Measurements from ENCODE around the gene YY1.

Gene YY1

GRCh38 chr14:100213956-100214769 is 24.8 kb upstream of the YY1 start:
- no peaks in the 10 kb centered on the region for H3K9me3 ChIP-seq (ENCODE audit: control insufficient read depth, low read length)
- H3K36me3 ChIP-seq (ENCODE audit: control insufficient read depth, insufficient read depth, low read length), result peaks cover 2% of the 10 kb centered on the region
- no peaks in the 10 kb centered on the region for H3K4me1 ChIP-seq (ENCODE audit: control insufficient read depth, insufficient read depth, low read length)
- WGBS, 2 experiments, result 4% methylated on average over 90 of the region's 90 CpGs
- peak overlapping the region; percentile 68 for H3K4me3 ChIP-seq (ENCODE audit: insufficient read depth, low read depth, low read length)
- peak overlapping the region; percentile 77 for H3K27ac ChIP-seq (ENCODE audit: insufficient read depth, low read depth, low read length, poor library complexity, severe bottlenecking)
- H3K27me3 ChIP-seq (ENCODE audit: control insufficient read depth, insufficient read depth, low read length, poor library complexity, severe bottlenecking), result no peaks in the 10 kb centered on the region

GRCh38 chr14:100214770-100215083 is 24.2 kb upstream of the YY1 start:
- H3K27me3 ChIP-seq (ENCODE audit: control insufficient read depth, insufficient read depth, low read length, poor library complexity, severe bottlenecking), result no peaks in the 10 kb centered on the region
- H3K4me1 ChIP-seq (ENCODE audit: control insufficient read depth, insufficient read depth, low read length), result no peaks in the 10 kb centered on the region
- H3K9me3 ChIP-seq (ENCODE audit: control insufficient read depth, low read length), result no peaks in the 10 kb centered on the region
- peak overlapping the region; percentile 40 for H3K27ac ChIP-seq (ENCODE audit: insufficient read depth, low read depth, low read length, poor library complexity, severe bottlenecking)
- peaks cover 2% of the 10 kb centered on the region for H3K36me3 ChIP-seq (ENCODE audit: control insufficient read depth, insufficient read depth, low read length)
- peak overlapping the region; percentile 68 for H3K4me3 ChIP-seq (ENCODE audit: insufficient read depth, low read depth, low read length)
- 33 to 37% methylated on average over 12 of the region's 12 CpGs for WGBS, 2 experiments

- Histone ChIP-seq H3K36me3 (ENCODE audit: control insufficient read depth, insufficient read depth, low read length) (peaks cover 2% of the 10 kb centered on the region), H3K27ac (ENCODE audit: insufficient read depth, low read depth, low read length, poor library complexity, severe bottlenecking) (no peak overlapping the region), H3K9me3 (ENCODE audit: control insufficient read depth, low read length) (no peaks in the 10 kb centered on the region), H3K4me1 (ENCODE audit: control insufficient read depth, insufficient read depth, low read length) (no peaks in the 10 kb centered on the region), H3K4me3 (ENCODE audit: insufficient read depth, low read depth, low read length) (no peak overlapping the region), H3K27me3 (ENCODE audit: control insufficient read depth, insufficient read depth, low read length, poor library complexity, severe bottlenecking) (no peaks in the 10 kb centered on the region)
- WGBS, 2 experiments, result 89 to 92% methylated on average over 12 of the region's 12 CpGs
These were observed 23.5 kb upstream of the YY1 start for GRCh38 chr14:100215330-100215885.

- Histone ChIP-seq H3K27me3 (ENCODE audit: control insufficient read depth, insufficient read depth, low read length, poor library complexity, severe bottlenecking) (no peaks in the 10 kb centered on the region), H3K4me1 (ENCODE audit: control insufficient read depth, insufficient read depth, low read length) (peaks cover 23% of the 10 kb centered on the region), H3K9me3 (ENCODE audit: control insufficient read depth, low read length) (no peaks in the 10 kb centered on the region), H3K36me3 (ENCODE audit: control insufficient read depth, insufficient read depth, low read length) (peaks cover 2% of the 10 kb centered on the region), H3K4me3 (ENCODE audit: insufficient read depth, low read depth, low read length) (no peak overlapping the region), H3K27ac (ENCODE audit: insufficient read depth, low read depth, low read length, poor library complexity, severe bottlenecking) (no peak overlapping the region)
- 95 to 96% methylated on average over 4 of the region's 4 CpGs for WGBS, 2 experiments
These were observed 19.7 kb upstream of the YY1 start for GRCh38 chr14:100219126-100219785.

GRCh38 chr14:100221533-100222223 is 17.3 kb upstream of the YY1 start:
- Histone ChIP-seq H3K27ac (ENCODE audit: insufficient read depth, low read depth, low read length, poor library complexity, severe bottlenecking) (peak overlapping the region; percentile 98), H3K9me3 (ENCODE audit: control insufficient read depth, low read length) (no peaks in the 10 kb centered on the region), H3K4me1 (ENCODE audit: control insufficient read depth, insufficient read depth, low read length) (peaks cover 28% of the 10 kb centered on the region), H3K4me3 (ENCODE audit: insufficient read depth, low read depth, low read length) (peak overlapping the region; percentile 34), H3K27me3 (ENCODE audit: control insufficient read depth, insufficient read depth, low read length, poor library complexity, severe bottlenecking) (no peaks in the 10 kb centered on the region), H3K36me3 (ENCODE audit: control insufficient read depth, insufficient read depth, low read length) (peaks cover 2% of the 10 kb centered on the region)
- WGBS, 2 experiments, result 4 to 7% methylated on average over 15 of the region's 15 CpGs

- Histone ChIP-seq H3K4me1 (ENCODE audit: control insufficient read depth, insufficient read depth, low read length) (peaks cover 28% of the 10 kb centered on the region), H3K27ac (ENCODE audit: insufficient read depth, low read depth, low read length, poor library complexity, severe bottlenecking) (peak overlapping the region; percentile 98), H3K4me3 (ENCODE audit: insufficient read depth, low read depth, low read length) (peak overlapping the region; percentile 34), H3K36me3 (ENCODE audit: control insufficient read depth, insufficient read depth, low read length) (peaks cover 2% of the 10 kb centered on the region), H3K27me3 (ENCODE audit: control insufficient read depth, insufficient read depth, low read length, poor library complexity, severe bottlenecking) (no peaks in the 10 kb centered on the region), H3K9me3 (ENCODE audit: control insufficient read depth, low read length) (no peaks in the 10 kb centered on the region)
- 38 to 49% methylated on average over 14 of the region's 14 CpGs for WGBS, 2 experiments
These were observed 16.5 kb upstream of the YY1 start for GRCh38 chr14:100222224-100223093.

- Histone ChIP-seq H3K9me3 (ENCODE audit: control insufficient read depth, low read length) (no peaks in the 10 kb centered on the region), H3K4me3 (ENCODE audit: insufficient read depth, low read depth, low read length) (no peak overlapping the region), H3K36me3 (ENCODE audit: control insufficient read depth, insufficient read depth, low read length) (peaks cover 2% of the 10 kb centered on the region), H3K27ac (ENCODE audit: insufficient read depth, low read depth, low read length, poor library complexity, severe bottlenecking) (peak overlapping the region; percentile 98), H3K27me3 (ENCODE audit: control insufficient read depth, insufficient read depth, low read length, poor library complexity, severe bottlenecking) (no peaks in the 10 kb centered on the region), H3K4me1 (ENCODE audit: control insufficient read depth, insufficient read depth, low read length) (peaks cover 28% of the 10 kb centered on the region)
- 84 to 86% methylated on average over 12 of the region's 12 CpGs for WGBS, 2 experiments
These were observed 15.4 kb upstream of the YY1 start for GRCh38 chr14:100223332-100224201.

- no peaks in the 10 kb centered on the region for H3K27me3 ChIP-seq (ENCODE audit: control insufficient read depth, insufficient read depth, low read length, poor library complexity, severe bottlenecking)
- 92 to 93% methylated on average over 4 of the region's 4 CpGs for WGBS, 2 experiments
- H3K9me3 ChIP-seq (ENCODE audit: control insufficient read depth, low read length), result no peaks in the 10 kb centered on the region
- H3K4me1 ChIP-seq (ENCODE audit: control insufficient read depth, insufficient read depth, low read length), result peaks cover 28% of the 10 kb centered on the region
- H3K36me3 ChIP-seq (ENCODE audit: control insufficient read depth, insufficient read depth, low read length), result no peaks in the 10 kb centered on the region
- H3K4me3 ChIP-seq (ENCODE audit: insufficient read depth, low read depth, low read length), result no peak overlapping the region
- H3K27ac ChIP-seq (ENCODE audit: insufficient read depth, low read depth, low read length, poor library complexity, severe bottlenecking), result peak overlapping the region; percentile 44
These were observed 14.6 kb upstream of the YY1 start for GRCh38 chr14:100224229-100224866.
